Measurements from ENCODE around the gene ENOX1. TPM values are rescaled to one million over a fixed set of nuclear protein-coding genes. Genes with fewer than 3 reads are reported as not detected.

Gene ENOX1
- total RNA-seq, 1 donor from 2014 or later: 0.79 TPM

GRCh38 chr13:43537124-43537523, 249.6 kb downstream of the ENOX1 start:
- TF ChIP-seq CTCF (IDR thresholded peaks at IDR 0.05; ENCODE audit: insufficient read depth, low read length, severe bottlenecking): no peak
- FAIRE-seq (no peak), DNase-seq (ENCODE audit: low read depth) (no peak)

GRCh38 chr13:43529796-43530195, 257.0 kb downstream of the ENOX1 start:
- no peaks in the 10 kb centered on the region for H3K36me3 ChIP-seq (ENCODE audit: control insufficient read depth, insufficient read depth, low read length)
- peak; percentile 92 for DNase-seq (ENCODE audit: low read depth)
- TF ChIP-seq CTCF (IDR thresholded peaks at IDR 0.05; ENCODE audit: insufficient read depth, low read length, severe bottlenecking): no peak
- no peak overlapping the region for H3K4me3 ChIP-seq (ENCODE audit: low read depth, low read length)
- FAIRE-seq: no peak
- H3K27me3 ChIP-seq (ENCODE audit: control insufficient read depth, insufficient read depth, low read length): no peaks in the 10 kb centered on the region

More at GRCh38 chr13:43537124-43537523, 249.6 kb downstream of the ENOX1 start:
- Histone ChIP-seq H3K36me3 (ENCODE audit: control insufficient read depth, insufficient read depth, low read length) (no peaks in the 10 kb centered on the region), H3K4me3 (ENCODE audit: low read depth, low read length) (no peak overlapping the region), H3K27me3 (ENCODE audit: control insufficient read depth, insufficient read depth, low read length) (no peaks in the 10 kb centered on the region)

DNA sequence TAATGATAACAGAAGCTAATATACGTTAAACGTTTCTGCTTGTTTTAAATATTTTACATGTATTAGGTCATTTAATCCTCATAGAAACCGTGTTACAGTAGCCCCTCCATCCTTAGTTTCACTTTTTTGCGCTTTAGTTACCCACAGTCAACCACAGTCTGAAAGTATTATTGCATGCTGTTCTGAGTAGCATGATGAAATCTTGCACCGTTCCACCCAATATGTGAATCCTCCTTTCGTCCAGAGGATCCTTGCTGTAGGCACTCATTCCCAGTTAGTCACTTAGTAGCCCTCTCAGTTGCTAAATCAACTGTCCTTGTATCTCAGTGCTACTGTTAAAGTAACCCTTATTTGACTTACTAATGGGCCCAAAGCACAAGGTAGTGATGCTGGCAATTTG, 257.8 kb downstream of the ENOX1 start:
- FAIRE-seq (no peak), DNase-seq (ENCODE audit: low read depth) (no peak)
- no peaks in the 10 kb centered on the region for H3K36me3 ChIP-seq (ENCODE audit: control insufficient read depth, insufficient read depth, low read length)
- H3K4me3 ChIP-seq (ENCODE audit: low read depth, low read length): no peak overlapping the region
- TF ChIP-seq CTCF (IDR thresholded peaks at IDR 0.05; ENCODE audit: insufficient read depth, low read length, severe bottlenecking): no peak
- no peaks in the 10 kb centered on the region for H3K27me3 ChIP-seq (ENCODE audit: control insufficient read depth, insufficient read depth, low read length)

- Histone ChIP-seq H3K36me3 (ENCODE audit: control insufficient read depth, insufficient read depth, low read length) (no peaks in the 10 kb centered on the region), H3K27me3 (ENCODE audit: control insufficient read depth, insufficient read depth, low read length) (no peaks in the 10 kb centered on the region), H3K4me3 (ENCODE audit: low read depth, low read length) (no peak overlapping the region)
- FAIRE-seq (no peak), DNase-seq (ENCODE audit: low read depth) (no peak)
- no peak for TF ChIP-seq CTCF (IDR thresholded peaks at IDR 0.05; ENCODE audit: insufficient read depth, low read length, severe bottlenecking)
Observed at GRCh38 chr13:43522788-43523187, 264.0 kb downstream of the ENOX1 start.

GRCh38 chr13:43520351-43520750, 266.4 kb downstream of the ENOX1 start:
- TF ChIP-seq CTCF (IDR thresholded peaks at IDR 0.05; ENCODE audit: insufficient read depth, low read length, severe bottlenecking): no peak
- Histone ChIP-seq H3K27me3 (ENCODE audit: control insufficient read depth, insufficient read depth, low read length) (no peaks in the 10 kb centered on the region), H3K4me3 (ENCODE audit: low read depth, low read length) (no peak overlapping the region), H3K36me3 (ENCODE audit: control insufficient read depth, insufficient read depth, low read length) (no peaks in the 10 kb centered on the region)
- FAIRE-seq: no peak
- DNase-seq (ENCODE audit: low read depth): no peak

GRCh38 chr13:43518833-43519232, 267.9 kb downstream of the ENOX1 start:
- Histone ChIP-seq H3K4me3 (ENCODE audit: low read depth, low read length) (no peak overlapping the region), H3K27me3 (ENCODE audit: control insufficient read depth, insufficient read depth, low read length) (no peaks in the 10 kb centered on the region), H3K36me3 (ENCODE audit: control insufficient read depth, insufficient read depth, low read length) (no peaks in the 10 kb centered on the region)
- FAIRE-seq: no peak
- DNase-seq (ENCODE audit: low read depth): no peak
- no peak for TF ChIP-seq CTCF (IDR thresholded peaks at IDR 0.05; ENCODE audit: insufficient read depth, low read length, severe bottlenecking)

Measured in bronchial epithelial cell (primary cell).